ENCODE results near the gene SUN5.

The SUN5 gene

GRCh38 chr20:33005132-33005566 lies 916 bp upstream of the SUN5 start:
- no peak overlapping the region for H3K4me3 ChIP-seq (replicated peaks; ENCODE audit: low read depth, low read length)
- TF ChIP-seq CTCF (IDR thresholded peaks at IDR 0.05; ENCODE audit: low read depth, low read length, missing control alignments): peak; percentile 62
- peak; percentile 0 for DNase-seq (ENCODE audit: extremely low read depth, low read depth)

GRCh38 chr20:33002087-33002808 lies 2.0 kb downstream of the SUN5 start:
- no peak for TF ChIP-seq CTCF (IDR thresholded peaks at IDR 0.05; ENCODE audit: low read depth, low read length, missing control alignments)
- H3K4me3 ChIP-seq (replicated peaks; ENCODE audit: low read depth, low read length): no peak overlapping the region

GRCh38 chr20:33000802-33001466 lies 3.3 kb downstream of the SUN5 start:
- no peak for DNase-seq (ENCODE audit: extremely low read depth, low read depth)
- no peak for TF ChIP-seq CTCF (IDR thresholded peaks at IDR 0.05; ENCODE audit: low read depth, low read length, missing control alignments)
- no peak overlapping the region for H3K4me3 ChIP-seq (replicated peaks; ENCODE audit: low read depth, low read length)

More at GRCh38 chr20:33002087-33002808, 2.0 kb downstream of the SUN5 start:
- no peak for DNase-seq (ENCODE audit: extremely low read depth, low read depth)

- no peak for DNase-seq (ENCODE audit: extremely low read depth, low read depth)
- no peak for TF ChIP-seq CTCF (IDR thresholded peaks at IDR 0.05; ENCODE audit: low read depth, low read length, missing control alignments)
- H3K4me3 ChIP-seq (replicated peaks; ENCODE audit: low read depth, low read length): no peak overlapping the region
Observed at GRCh38 chr20:32999603-33000250, 4.5 kb downstream of the SUN5 start.

- DNase-seq (ENCODE audit: extremely low read depth, low read depth): no peak
- TF ChIP-seq CTCF (IDR thresholded peaks at IDR 0.05; ENCODE audit: low read depth, low read length, missing control alignments): no peak
- no peak overlapping the region for H3K4me3 ChIP-seq (replicated peaks; ENCODE audit: low read depth, low read length)
Observed at GRCh38 chr20:32997431-32997830, 6.8 kb downstream of the SUN5 start.

GRCh38 chr20:32995802-32996201 lies 8.4 kb downstream of the SUN5 start:
- DNase-seq (ENCODE audit: extremely low read depth, low read depth): no peak
- no peak overlapping the region for H3K4me3 ChIP-seq (replicated peaks; ENCODE audit: low read depth, low read length)
- no peak for TF ChIP-seq CTCF (IDR thresholded peaks at IDR 0.05; ENCODE audit: low read depth, low read length, missing control alignments)
